ENCODE measurements around the gene SRSF12. TPM values are rescaled to one million over a fixed set of nuclear protein-coding genes. Genes with fewer than 3 reads are reported as not detected.
A peak's percentile ranks its signal among the peaks of the same experiment; 100 is the strongest.

The SRSF12 gene
- total and polyA plus RNA-seq, 8 donors, result 0.37 to 1.6 (median 0.79) TPM

GRCh38 chr6:89073840-89074239, 44.0 kb downstream of the SRSF12 start:
- DNase-seq (no peak), FAIRE-seq (no peak), ATAC-seq (peak in 1 of 4 donors; percentile 23)
- Histone ChIP-seq H3K4me1 (no peaks in the 10 kb centered on the region), H3K27ac (no peak overlapping the region), H3K36me3 (no peaks in the 10 kb centered on the region), H3K9me3 (no peaks in the 10 kb centered on the region), H3K4me3 (no peak overlapping the region), H3K27me3 (no peaks in the 10 kb centered on the region)
- WGBS, 2 donors, result 36 to 39% methylated on average over 2 of the region's 2 CpGs
- intact Hi-C loops (cut with DNase I), result no loop called here
- TF ChIP-seq, protein P1, sequence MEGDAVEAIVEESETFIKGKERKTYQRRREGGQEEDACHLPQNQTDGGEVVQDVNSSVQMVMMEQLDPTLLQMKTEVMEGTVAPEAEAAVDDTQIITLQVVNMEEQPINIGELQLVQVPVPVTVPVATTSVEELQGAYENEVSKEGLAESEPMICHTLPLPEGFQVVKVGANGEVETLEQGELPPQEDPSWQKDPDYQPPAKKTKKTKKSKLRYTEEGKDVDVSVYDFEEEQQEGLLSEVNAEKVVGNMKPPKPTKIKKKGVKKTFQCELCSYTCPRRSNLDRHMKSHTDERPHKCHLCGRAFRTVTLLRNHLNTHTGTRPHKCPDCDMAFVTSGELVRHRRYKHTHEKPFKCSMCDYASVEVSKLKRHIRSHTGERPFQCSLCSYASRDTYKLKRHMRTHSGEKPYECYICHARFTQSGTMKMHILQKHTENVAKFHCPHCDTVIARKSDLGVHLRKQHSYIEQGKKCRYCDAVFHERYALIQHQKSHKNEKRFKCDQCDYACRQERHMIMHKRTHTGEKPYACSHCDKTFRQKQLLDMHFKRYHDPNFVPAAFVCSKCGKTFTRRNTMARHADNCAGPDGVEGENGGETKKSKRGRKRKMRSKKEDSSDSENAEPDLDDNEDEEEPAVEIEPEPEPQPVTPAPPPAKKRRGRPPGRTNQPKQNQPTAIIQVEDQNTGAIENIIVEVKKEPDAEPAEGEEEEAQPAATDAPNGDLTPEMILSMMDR (IDR thresholded peaks at IDR 0.05), result no peak

- intact Hi-C loops (cut with DNase I), result no loop called here
- ATAC-seq, result peak in 2 of 4 donors; percentile 58 to 75
- FAIRE-seq, result no peak
- no peak overlapping the region for H3K27ac ChIP-seq
- no peaks in the 10 kb centered on the region for H3K9me3 ChIP-seq
- peaks cover 0 to 3% (median 0%) of the 10 kb centered on the region in 3 donors for H3K4me1 ChIP-seq
- no peaks in the 10 kb centered on the region for H3K27me3 ChIP-seq
- WGBS, 2 donors, result 73 to 80% methylated on average over 4 of the region's 4 CpGs
- H3K36me3 ChIP-seq, result no peaks in the 10 kb centered on the region
- H3K4me3 ChIP-seq, result no peak overlapping the region
- TF ChIP-seq, protein P1 (IDR thresholded peaks at IDR 0.05), result no peak
- no peak for DNase-seq
Measured at GRCh38 chr6:89073014-89073620, 44.8 kb downstream of the SRSF12 start.

GRCh38 chr6:89071036-89071435, 46.8 kb downstream of the SRSF12 start:
- Histone ChIP-seq H3K4me3 (no peak overlapping the region), H3K27ac (no peak overlapping the region), H3K27me3 (no peaks in the 10 kb centered on the region), H3K9me3 (no peaks in the 10 kb centered on the region), H3K36me3 (no peaks in the 10 kb centered on the region), H3K4me1 (peaks cover 0 to 16% (median 0%) of the 10 kb centered on the region in 3 donors)
- DNase-seq (no peak), ATAC-seq (no peak), FAIRE-seq (no peak)
- intact Hi-C loops (cut with DNase I), result no loop called here
- TF ChIP-seq, protein P1 (IDR thresholded peaks at IDR 0.05), result no peak

- Histone ChIP-seq H3K36me3 (no peaks in the 10 kb centered on the region), H3K4me3 (no peak overlapping the region), H3K27ac (no peak overlapping the region), H3K9me3 (no peaks in the 10 kb centered on the region), H3K4me1 (peaks cover 0 to 16% (median 0%) of the 10 kb centered on the region in 3 donors), H3K27me3 (no peaks in the 10 kb centered on the region)
- intact Hi-C loops (cut with DNase I), result no loop called here
- TF ChIP-seq, protein P1 (IDR thresholded peaks at IDR 0.05), result no peak
- DNase-seq (no peak), FAIRE-seq (no peak), ATAC-seq (no peak)
- WGBS, 2 donors, result 82 to 85% methylated on average over 10 of the region's 10 CpGs
Measured at GRCh38 chr6:89069536-89070163, 48.2 kb downstream of the SRSF12 start.

GRCh38 chr6:89068695-89069094, 49.2 kb downstream of the SRSF12 start:
- peaks cover 0 to 16% (median 0%) of the 10 kb centered on the region in 3 donors for H3K4me1 ChIP-seq
- intact Hi-C loops (cut with DNase I), result no loop called here
- H3K4me3 ChIP-seq, result no peak overlapping the region
- no peaks in the 10 kb centered on the region for H3K9me3 ChIP-seq
- TF ChIP-seq, protein P1 (IDR thresholded peaks at IDR 0.05), result no peak
- FAIRE-seq (no peak), DNase-seq (no peak), ATAC-seq (no peak)
- H3K27me3 ChIP-seq, result no peaks in the 10 kb centered on the region
- no peaks in the 10 kb centered on the region for H3K36me3 ChIP-seq
- WGBS, 2 donors, result 34 to 85% methylated on average over 1 of the region's 1 CpG
- no peak overlapping the region for H3K27ac ChIP-seq
